ENCODE data around the gene LRRN3. TPM values are rescaled to one million over a fixed set of nuclear protein-coding genes. Genes with fewer than 3 reads are reported as not detected.

The LRRN3 gene
- total RNA-seq = 6.8 and 8.1 TPM in 2 replicates
- 3.4 and 3.7 TPM in 2 replicates for polyA plus RNA-seq

GRCh38 chr7:111090846-111091245, at the start of gene LRRN3:
LRRN3 (plus strand) TSS chr7:111091127; CDS start chr7:111122773, 31,646 bp downstream.
- no peak within 1 kb of the TSS for H3K27ac ChIP-seq
- DNase-seq (ENCODE audit: low spot score) = peak; percentile 13
- no peaks in the 10 kb centered on the region for H3K9me3 ChIP-seq (ENCODE audit: low read depth)
- no peak within 1 kb of the TSS for H2AFZ ChIP-seq
- 45% methylated on average over 6 of the region's 6 CpGs for WGBS (ENCODE audit: low lambda C conversion rate, missing lambda C conversion rate)
- peak within 1 kb of the TSS; percentile 66 for H3K4me2 ChIP-seq
- H3K9me2 ChIP-seq (replicated peaks; ENCODE audit: insufficient read depth) = no peaks in the 10 kb centered on the region
- no peaks in the 10 kb centered on the region for H4K20me1 ChIP-seq (ENCODE audit: insufficient read depth, poor library complexity, severe bottlenecking)
- H3K4me1 ChIP-seq (ENCODE audit: insufficient read depth) = peaks cover 3% of the 10 kb centered on the region
- no peaks in the 10 kb centered on the region for H3K36me3 ChIP-seq (replicated peaks; ENCODE audit: insufficient read depth, low read depth)
- TF ChIP-seq, protein P1, sequence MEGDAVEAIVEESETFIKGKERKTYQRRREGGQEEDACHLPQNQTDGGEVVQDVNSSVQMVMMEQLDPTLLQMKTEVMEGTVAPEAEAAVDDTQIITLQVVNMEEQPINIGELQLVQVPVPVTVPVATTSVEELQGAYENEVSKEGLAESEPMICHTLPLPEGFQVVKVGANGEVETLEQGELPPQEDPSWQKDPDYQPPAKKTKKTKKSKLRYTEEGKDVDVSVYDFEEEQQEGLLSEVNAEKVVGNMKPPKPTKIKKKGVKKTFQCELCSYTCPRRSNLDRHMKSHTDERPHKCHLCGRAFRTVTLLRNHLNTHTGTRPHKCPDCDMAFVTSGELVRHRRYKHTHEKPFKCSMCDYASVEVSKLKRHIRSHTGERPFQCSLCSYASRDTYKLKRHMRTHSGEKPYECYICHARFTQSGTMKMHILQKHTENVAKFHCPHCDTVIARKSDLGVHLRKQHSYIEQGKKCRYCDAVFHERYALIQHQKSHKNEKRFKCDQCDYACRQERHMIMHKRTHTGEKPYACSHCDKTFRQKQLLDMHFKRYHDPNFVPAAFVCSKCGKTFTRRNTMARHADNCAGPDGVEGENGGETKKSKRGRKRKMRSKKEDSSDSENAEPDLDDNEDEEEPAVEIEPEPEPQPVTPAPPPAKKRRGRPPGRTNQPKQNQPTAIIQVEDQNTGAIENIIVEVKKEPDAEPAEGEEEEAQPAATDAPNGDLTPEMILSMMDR (IDR thresholded peaks at IDR 0.05; ENCODE audit: poor library complexity) = no peak
- TF ChIP-seq EZH2phosphoT487 (IDR thresholded peaks at IDR 0.05; ENCODE audit: low read depth, severe bottlenecking, unreplicated experiment) (no peak), EZH2 (IDR thresholded peaks at IDR 0.05; ENCODE audit: borderline replicate concordance) (no peak)
- no peaks in the 10 kb centered on the region for H3K79me2 ChIP-seq
- no peaks in the 10 kb centered on the region for H3K27me3 ChIP-seq
- peak within 1 kb of the TSS; percentile 18 for H3K4me3 ChIP-seq

DNA sequence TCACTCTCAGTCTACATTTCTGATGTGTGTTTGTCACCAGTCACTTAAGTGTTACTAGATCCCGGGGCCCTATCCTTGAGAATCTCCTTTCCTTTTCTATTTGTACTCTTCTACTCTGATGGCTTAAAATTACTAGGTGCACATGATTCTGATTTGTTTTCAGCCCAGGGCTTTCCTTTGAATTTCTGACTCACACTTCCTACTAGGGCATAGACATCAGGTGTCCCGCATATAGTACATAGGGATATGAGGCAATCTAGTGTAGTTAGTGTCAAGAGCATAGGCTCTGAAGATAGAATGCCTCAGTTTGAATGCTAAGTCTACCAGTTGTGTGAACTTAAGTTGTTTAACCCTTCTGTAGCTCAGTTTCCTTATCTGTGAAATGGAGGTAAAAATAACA, 49.4 kb upstream of the LRRN3 start:
- no peak overlapping the region for H3K4me3 ChIP-seq
- H3K79me2 ChIP-seq = no peaks in the 10 kb centered on the region
- H3K27me3 ChIP-seq = no peaks in the 10 kb centered on the region
- no peaks in the 10 kb centered on the region for H4K20me1 ChIP-seq (ENCODE audit: insufficient read depth, poor library complexity, severe bottlenecking)
- no peaks in the 10 kb centered on the region for H3K9me3 ChIP-seq (ENCODE audit: low read depth)
- no peaks in the 10 kb centered on the region for H3K9me2 ChIP-seq (replicated peaks; ENCODE audit: insufficient read depth)
- H3K27ac ChIP-seq = no peak overlapping the region
- no peaks in the 10 kb centered on the region for H3K36me3 ChIP-seq (replicated peaks; ENCODE audit: insufficient read depth, low read depth)
- 74% methylated on average over 2 of the region's 2 CpGs for WGBS (ENCODE audit: low lambda C conversion rate, missing lambda C conversion rate)
- TF ChIP-seq EZH2phosphoT487 (IDR thresholded peaks at IDR 0.05; ENCODE audit: low read depth, severe bottlenecking, unreplicated experiment) (no peak), EZH2 (IDR thresholded peaks at IDR 0.05; ENCODE audit: borderline replicate concordance) (no peak)
- TF ChIP-seq, protein P1 (IDR thresholded peaks at IDR 0.05; ENCODE audit: poor library complexity) = no peak
- no peak overlapping the region for H2AFZ ChIP-seq
- H3K4me2 ChIP-seq = no peak overlapping the region
- DNase-seq (ENCODE audit: low spot score) = no peak
- H3K4me1 ChIP-seq (ENCODE audit: insufficient read depth) = no peaks in the 10 kb centered on the region

DNA sequence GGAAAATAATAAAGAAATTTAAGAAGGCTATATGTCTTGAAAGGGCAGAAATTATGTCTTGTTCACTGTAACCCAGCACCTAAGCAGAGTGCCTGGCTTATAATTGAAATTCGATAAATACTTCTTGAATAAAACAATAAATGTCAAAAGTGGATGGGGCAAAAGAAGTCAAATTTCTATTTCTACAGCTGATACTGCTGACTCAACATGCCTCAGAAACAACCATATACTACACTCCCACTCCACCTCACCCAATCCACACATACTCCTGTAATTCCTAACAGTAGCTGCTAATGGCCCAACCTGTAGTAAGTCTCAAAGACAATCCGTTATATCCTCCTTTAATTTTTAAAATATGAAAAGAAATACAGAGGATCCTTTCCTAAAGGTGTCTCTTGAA, 48.1 kb upstream of the LRRN3 start:
- no peaks in the 10 kb centered on the region for H3K9me3 ChIP-seq (ENCODE audit: low read depth)
- H3K4me1 ChIP-seq (ENCODE audit: insufficient read depth) = no peaks in the 10 kb centered on the region
- no peaks in the 10 kb centered on the region for H3K9me2 ChIP-seq (replicated peaks; ENCODE audit: insufficient read depth)
- no peak overlapping the region for H2AFZ ChIP-seq
- H3K27ac ChIP-seq = no peak overlapping the region
- no peak overlapping the region for H3K4me2 ChIP-seq
- no peaks in the 10 kb centered on the region for H3K79me2 ChIP-seq
- H3K4me3 ChIP-seq = no peak overlapping the region
- 90% methylated on average over 2 of the region's 2 CpGs for WGBS (ENCODE audit: low lambda C conversion rate, missing lambda C conversion rate)
- H3K27me3 ChIP-seq = no peaks in the 10 kb centered on the region
- H4K20me1 ChIP-seq (ENCODE audit: insufficient read depth, poor library complexity, severe bottlenecking) = no peaks in the 10 kb centered on the region
- H3K36me3 ChIP-seq (replicated peaks; ENCODE audit: insufficient read depth, low read depth) = no peaks in the 10 kb centered on the region
- DNase-seq (ENCODE audit: low spot score) = no peak
- TF ChIP-seq, protein P1 (IDR thresholded peaks at IDR 0.05; ENCODE audit: poor library complexity) = no peak
- no peak for TF ChIP-seq EZH2 (IDR thresholded peaks at IDR 0.05; ENCODE audit: borderline replicate concordance)
- no peak for TF ChIP-seq EZH2phosphoT487 (IDR thresholded peaks at IDR 0.05; ENCODE audit: low read depth, severe bottlenecking, unreplicated experiment)

- Histone ChIP-seq H3K36me3 (replicated peaks; ENCODE audit: insufficient read depth, low read depth) (no peaks in the 10 kb centered on the region), H3K4me3 (no peak overlapping the region), H3K9me2 (replicated peaks; ENCODE audit: insufficient read depth) (no peaks in the 10 kb centered on the region), H3K9me3 (ENCODE audit: low read depth) (no peaks in the 10 kb centered on the region), H3K79me2 (no peaks in the 10 kb centered on the region), H4K20me1 (ENCODE audit: insufficient read depth, poor library complexity, severe bottlenecking) (no peaks in the 10 kb centered on the region), H3K4me2 (no peak overlapping the region), H3K27ac (no peak overlapping the region), H3K27me3 (no peaks in the 10 kb centered on the region), H2AFZ (no peak overlapping the region), H3K4me1 (ENCODE audit: insufficient read depth) (no peaks in the 10 kb centered on the region)
- no peak for DNase-seq (ENCODE audit: low spot score)
- no peak for TF ChIP-seq EZH2 (IDR thresholded peaks at IDR 0.05; ENCODE audit: borderline replicate concordance)
- TF ChIP-seq, protein P1 (IDR thresholded peaks at IDR 0.05; ENCODE audit: poor library complexity) = no peak
- TF ChIP-seq EZH2phosphoT487 (IDR thresholded peaks at IDR 0.05; ENCODE audit: low read depth, severe bottlenecking, unreplicated experiment) = no peak
- WGBS (ENCODE audit: low lambda C conversion rate, missing lambda C conversion rate) = 94% methylated on average over 1 of the region's 1 CpG
Observed at GRCh38 chr7:111043561-111043960, 47.4 kb upstream of the LRRN3 start.

All from hepatocyte (in vitro differentiated cells).